ENCODE results near the gene PCGF2.

GRCh38 chr17:38724337-38724988 is 23.7 kb downstream of the PCGF2 start:
- TF ChIP-seq CTCF (IDR thresholded peaks at IDR 0.05) (no peak), POLR2AphosphoS5 (IDR thresholded peaks at IDR 0.05) (no peak)

All from suprapubic skin (tissue), 3 donors.